ENCODE results near the gene TBC1D1.

- TF ChIP-seq POLR2A (IDR thresholded peaks at IDR 0.05) = no peak
- TF ChIP-seq, protein P1, sequence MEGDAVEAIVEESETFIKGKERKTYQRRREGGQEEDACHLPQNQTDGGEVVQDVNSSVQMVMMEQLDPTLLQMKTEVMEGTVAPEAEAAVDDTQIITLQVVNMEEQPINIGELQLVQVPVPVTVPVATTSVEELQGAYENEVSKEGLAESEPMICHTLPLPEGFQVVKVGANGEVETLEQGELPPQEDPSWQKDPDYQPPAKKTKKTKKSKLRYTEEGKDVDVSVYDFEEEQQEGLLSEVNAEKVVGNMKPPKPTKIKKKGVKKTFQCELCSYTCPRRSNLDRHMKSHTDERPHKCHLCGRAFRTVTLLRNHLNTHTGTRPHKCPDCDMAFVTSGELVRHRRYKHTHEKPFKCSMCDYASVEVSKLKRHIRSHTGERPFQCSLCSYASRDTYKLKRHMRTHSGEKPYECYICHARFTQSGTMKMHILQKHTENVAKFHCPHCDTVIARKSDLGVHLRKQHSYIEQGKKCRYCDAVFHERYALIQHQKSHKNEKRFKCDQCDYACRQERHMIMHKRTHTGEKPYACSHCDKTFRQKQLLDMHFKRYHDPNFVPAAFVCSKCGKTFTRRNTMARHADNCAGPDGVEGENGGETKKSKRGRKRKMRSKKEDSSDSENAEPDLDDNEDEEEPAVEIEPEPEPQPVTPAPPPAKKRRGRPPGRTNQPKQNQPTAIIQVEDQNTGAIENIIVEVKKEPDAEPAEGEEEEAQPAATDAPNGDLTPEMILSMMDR (IDR thresholded peaks at IDR 0.05) = no peak
Observed at GRCh38 chr4:37973441-37973840, 82.6 kb downstream of the TBC1D1 start.

All from body of pancreas (tissue), 4 donors.